Cardiac ventricle fibroblast (primary cell): ENCODE data around the gene CDC42BPG. TPM values are rescaled to one million over a fixed set of nuclear protein-coding genes. Genes with fewer than 3 reads are reported as not detected.

Experiments
- total RNA-seq: library from RNA; depleted of rRNA; stranded (reverse); fragments of >200 nt; gene quantifications from 2 replicates; pipeline ENCODE4 v1.2.3, GENCODE V29; 2015

CDC42BPG gene
- 0.05 and 0.06 TPM in 2 replicates for total RNA-seq

DNA sequence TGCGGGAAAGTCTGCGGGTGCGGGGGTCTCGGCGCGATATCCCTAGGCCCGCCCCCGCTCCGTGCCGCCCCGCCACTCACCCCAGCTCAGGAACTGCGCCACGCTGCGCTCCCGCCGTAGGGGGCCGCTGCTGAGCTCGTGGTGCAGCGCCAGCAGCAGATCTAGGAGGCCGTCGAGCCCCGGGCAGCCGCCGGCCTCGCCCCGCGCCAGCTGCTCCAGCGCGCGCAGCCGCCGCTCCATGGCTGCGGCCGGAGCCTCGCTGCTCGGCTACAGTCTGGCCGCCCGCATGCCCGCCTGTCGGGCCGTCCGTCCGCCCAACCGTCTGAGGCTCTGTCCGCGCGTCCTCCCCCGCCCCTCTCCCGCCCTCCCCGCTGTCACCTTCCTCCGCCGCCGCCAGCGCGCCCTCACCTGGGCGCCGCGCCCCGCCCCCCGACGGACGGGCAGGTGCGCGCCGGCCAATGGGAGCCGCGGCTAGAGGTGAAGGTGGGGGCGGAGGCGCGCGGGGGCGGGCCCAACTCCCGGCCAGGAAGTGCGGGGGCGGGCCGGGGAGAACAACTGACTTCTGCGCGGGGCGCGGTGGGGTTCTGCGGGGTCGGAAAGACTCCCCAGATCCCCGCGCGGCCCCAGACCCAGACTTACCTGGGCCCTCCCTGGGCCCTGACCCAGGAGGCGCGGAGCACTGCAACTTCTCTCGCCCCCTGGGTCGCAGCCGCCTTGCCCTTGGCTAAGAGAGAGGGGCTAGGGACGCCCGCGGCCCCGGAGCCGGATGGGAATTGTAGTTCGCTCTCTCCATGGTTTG lies at the start of gene CDC42BPG:
CDC42BPG (minus strand) TSS at position 324 of the 799 bp plus-strand sequence; CDS start at position 240, 84 bp downstream.

DNA sequence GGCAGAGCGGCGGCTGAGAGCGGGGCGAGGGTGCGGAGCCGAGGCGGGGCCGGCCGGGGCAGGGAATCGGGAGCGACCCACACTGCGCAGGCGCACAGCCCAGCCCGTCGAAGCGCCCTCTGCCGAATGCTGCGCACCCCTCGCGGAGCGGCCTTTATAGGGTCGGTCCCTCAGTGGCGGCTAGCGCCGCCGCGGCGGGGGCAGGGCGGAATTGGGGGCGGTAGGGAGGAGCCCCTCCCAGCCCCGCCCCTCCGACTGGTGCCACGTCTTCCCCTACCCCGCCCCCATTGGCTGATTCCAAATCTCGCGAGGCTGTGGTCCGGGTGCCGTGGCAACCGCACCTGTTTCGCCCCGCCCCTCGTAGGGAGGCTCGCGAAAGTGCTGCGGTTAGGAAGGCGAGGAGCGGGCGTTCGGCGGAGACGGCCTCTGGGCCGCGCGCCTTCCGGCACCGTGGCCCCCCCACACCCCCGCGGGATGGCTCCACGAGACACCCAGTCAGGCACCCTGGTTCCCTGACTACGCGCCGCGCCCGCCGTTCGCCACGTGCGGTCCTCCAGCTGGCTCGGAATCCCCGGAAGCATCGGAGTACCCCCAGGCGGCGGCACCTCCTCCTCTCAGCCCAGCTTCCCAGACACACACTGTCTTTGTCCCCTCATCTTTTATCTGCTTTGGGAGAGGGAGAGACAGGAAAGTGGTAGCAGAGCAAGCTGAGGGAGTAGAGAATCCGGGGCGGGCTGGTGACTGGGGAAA lies 34.2 kb upstream of the CDC42BPG start, which contains the start of gene EHD1:
EHD1 (minus strand) TSS at position 128 of the 750 bp plus-strand sequence. CDS start 157 bp downstream, outside the sequence.

DNA sequence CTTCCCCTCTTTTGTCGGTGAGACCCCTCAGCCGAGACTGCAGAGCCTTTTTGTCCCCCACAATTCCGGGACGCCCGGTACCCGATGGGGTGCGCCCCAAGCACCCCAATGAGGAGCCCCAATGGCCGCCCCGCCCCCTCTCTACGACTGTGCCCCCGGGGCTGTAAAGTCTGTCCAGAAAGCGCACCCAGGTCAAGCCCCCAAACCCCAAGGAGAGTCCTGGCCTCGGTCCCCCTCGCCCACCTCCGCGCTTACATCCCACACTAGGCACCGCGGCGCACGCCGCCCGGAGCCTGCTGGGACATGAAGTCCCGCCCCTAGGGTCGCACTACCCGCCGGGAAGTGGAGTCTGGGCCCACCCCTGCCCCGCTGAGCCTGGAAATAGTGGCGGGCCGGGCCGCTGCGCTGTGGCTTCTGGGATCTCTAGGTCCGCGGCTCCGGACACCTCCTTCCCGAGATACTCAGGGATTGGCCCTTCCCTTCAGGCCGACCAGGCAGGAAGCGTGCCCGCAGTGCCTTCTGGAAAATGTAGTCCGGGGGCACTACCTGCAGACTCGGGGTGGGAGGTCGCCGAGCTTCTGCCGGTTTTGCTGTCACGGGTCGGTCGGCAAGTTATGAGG lies 34.1 kb downstream of the CDC42BPG start, which contains the start of gene MEN1:
MEN1 (minus strand) TSS at position 281 of the 620 bp plus-strand sequence. CDS start 442 bp downstream, outside the sequence.

GRCh38 chr11:64803158-64803845 lies 41.2 kb downstream of the CDC42BPG start, which contains the start of gene MAP4K2:
Gene MAP4K2 (minus strand): TSS chr11:64803214. CDS start chr11:64803149, 65 bp downstream.

GRCh38 chr11:64778473-64779298 lies 65.8 kb downstream of the CDC42BPG start, which contains the start of gene SF1:
Gene SF1 (minus strand): TSS chr11:64778542. CDS start chr11:64778392, 150 bp downstream.

Other genes with a start within 250 kb of the CDC42BPG start
- gene NRXN2, start 121.5 kb downstream of the CDC42BPG start, total RNA-seq: 15.3 and 15.9 TPM in 2 replicates
- 0.06 and 0.44 TPM in 2 replicates for gene RASGRP2, start 100.5 kb downstream of the CDC42BPG start, total RNA-seq
- 2.7 and 3.0 TPM in 2 replicates for gene PYGM, start 84.7 kb downstream of the CDC42BPG start, total RNA-seq
- 156 and 167 TPM in 2 replicates for gene SF1, start 66.1 kb downstream of the CDC42BPG start, total RNA-seq
- gene MAP4K2, start 41.4 kb downstream of the CDC42BPG start, total RNA-seq: 2.4 and 3.3 TPM in 2 replicates
- 21.8 and 22.0 TPM in 2 replicates for gene MEN1, start 34.1 kb downstream of the CDC42BPG start, total RNA-seq
- 38.2 and 40.1 TPM in 2 replicates for gene EHD1, start 34.0 kb upstream of the CDC42BPG start, total RNA-seq
- 22.7 and 24.6 TPM in 2 replicates for gene ATG2A, start 72.6 kb upstream of the CDC42BPG start, total RNA-seq
- 13.1 and 14.1 TPM in 2 replicates for gene PPP2R5B, start 80.0 kb upstream of the CDC42BPG start, total RNA-seq
- not detected in 2 replicates for gene GPHA2, start 91.2 kb upstream of the CDC42BPG start, total RNA-seq
- not detected in 2 replicates for gene MAJIN, start 127.5 kb upstream of the CDC42BPG start, total RNA-seq
- gene BATF2, start 152.3 kb upstream of the CDC42BPG start, total RNA-seq: not detected in 2 replicates
- 128 and 130 TPM in 2 replicates for gene ARL2, start 169.5 kb upstream of the CDC42BPG start, total RNA-seq
- gene SNX15, start 182.8 kb upstream of the CDC42BPG start, total RNA-seq: 12.8 and 12.9 TPM in 2 replicates
- gene SAC3D1, start 196.6 kb upstream of the CDC42BPG start, total RNA-seq: 12.4 and 12.6 TPM in 2 replicates
- 17.6 and 21.8 TPM in 2 replicates for gene NAALADL1, start 213.9 kb upstream of the CDC42BPG start, total RNA-seq
- gene CDCA5, start 239.4 kb upstream of the CDC42BPG start, total RNA-seq: 1.4 and 2.6 TPM in 2 replicates
- 24.3 and 32.6 TPM in 2 replicates for gene ZFPL1, start 239.6 kb upstream of the CDC42BPG start, total RNA-seq